Measurements from ENCODE around the gene FAM78A.

FAM78A gene

GRCh38 chr9:131276094-131276888, at the start of gene FAM78A:
FAM78A (minus strand) TSS chr9:131276510; CDS start chr9:131276179, 331 bp downstream.
- TF ChIP-seq GATA1 (IDR thresholded peaks at IDR 0.05; ENCODE audit: low read depth, low read length) (no peak), POLR2A (IDR thresholded peaks at IDR 0.05; ENCODE audit: low read length) (no peak)
- peak; percentile 71 to 80 for DNase-seq

GRCh38 chr9:131324736-131325679, 48.7 kb upstream of the FAM78A start:
- TF ChIP-seq GATA1 (IDR thresholded peaks at IDR 0.05; ENCODE audit: low read depth, low read length) = no peak
- TF ChIP-seq POLR2A (IDR thresholded peaks at IDR 0.05; ENCODE audit: low read length) = no peak
- no peak for DNase-seq

GRCh38 chr9:131323629-131324028, 47.3 kb upstream of the FAM78A start:
- no peak for DNase-seq
- TF ChIP-seq GATA1 (IDR thresholded peaks at IDR 0.05; ENCODE audit: low read depth, low read length) = no peak
- TF ChIP-seq POLR2A (IDR thresholded peaks at IDR 0.05; ENCODE audit: low read length) = no peak

GRCh38 chr9:131320031-131320685, 43.8 kb upstream of the FAM78A start:
- TF ChIP-seq POLR2A (IDR thresholded peaks at IDR 0.05; ENCODE audit: low read length) (no peak), GATA1 (IDR thresholded peaks at IDR 0.05; ENCODE audit: low read depth, low read length) (no peak)
- no peak for DNase-seq

GRCh38 chr9:131319486-131319885, 43.2 kb upstream of the FAM78A start:
- TF ChIP-seq POLR2A (IDR thresholded peaks at IDR 0.05; ENCODE audit: low read length) = no peak
- no peak for TF ChIP-seq GATA1 (IDR thresholded peaks at IDR 0.05; ENCODE audit: low read depth, low read length)
- no peak for DNase-seq

GRCh38 chr9:131318231-131319085, 42.1 kb upstream of the FAM78A start:
- TF ChIP-seq GATA1 (IDR thresholded peaks at IDR 0.05; ENCODE audit: low read depth, low read length) (no peak), POLR2A (IDR thresholded peaks at IDR 0.05; ENCODE audit: low read length) (no peak)
- DNase-seq = no peak

- TF ChIP-seq POLR2A (IDR thresholded peaks at IDR 0.05; ENCODE audit: low read length) = no peak
- no peak for TF ChIP-seq GATA1 (IDR thresholded peaks at IDR 0.05; ENCODE audit: low read depth, low read length)
- DNase-seq = peak; percentile 50 to 58
Measured at GRCh38 chr9:131312822-131313770, 36.8 kb upstream of the FAM78A start.

GRCh38 chr9:131312246-131312645, 35.9 kb upstream of the FAM78A start:
- no peak for DNase-seq
- TF ChIP-seq GATA1 (IDR thresholded peaks at IDR 0.05; ENCODE audit: low read depth, low read length) = no peak
- no peak for TF ChIP-seq POLR2A (IDR thresholded peaks at IDR 0.05; ENCODE audit: low read length)

- no peak for DNase-seq
- TF ChIP-seq POLR2A (IDR thresholded peaks at IDR 0.05; ENCODE audit: low read length) (no peak), GATA1 (IDR thresholded peaks at IDR 0.05; ENCODE audit: low read depth, low read length) (no peak)
Measured at GRCh38 chr9:131310833-131311554, 34.7 kb upstream of the FAM78A start.

GRCh38 chr9:131309530-131310276, 33.4 kb upstream of the FAM78A start:
- TF ChIP-seq POLR2A (IDR thresholded peaks at IDR 0.05; ENCODE audit: low read length) (no peak), GATA1 (IDR thresholded peaks at IDR 0.05; ENCODE audit: low read depth, low read length) (no peak)
- DNase-seq = no peak

All from erythroblast (primary cell).